Neuron (in vitro differentiated cells): ENCODE measurements around the gene PTPRM.

Experiments
- H2AFZ ChIP-seq: one replicate; pipeline ENCODE4 v1.6.1; 2013; ENCODE audit warnings: low read depth, mild to moderate bottlenecking, inconsistent platforms, low read length, moderate library complexity
- H3K27me3 ChIP-seq: one replicate; pipeline ENCODE4 v1.6.1; 2013; ENCODE audit warnings: low read length; ENCODE audit not compliant: insufficient read depth
- H3K36me3 ChIP-seq: one replicate; pipeline ENCODE4 v1.6.1; 2013; ENCODE audit warnings: low read length; ENCODE audit not compliant: insufficient read depth
- H3K4me1 ChIP-seq: one replicate; pipeline ENCODE4 v1.6.1; 2013; ENCODE audit warnings: low read length; ENCODE audit not compliant: insufficient read depth
- H3K4me3 ChIP-seq: 2 replicates; pipeline ENCODE4 v1.5.1; 2013; ENCODE audit warnings: mild to moderate bottlenecking, low read length, moderate library complexity
- H3K9me3 ChIP-seq: one replicate; pipeline ENCODE4 v1.6.1; 2013; ENCODE audit warnings: low read length

Gene PTPRM

DNA sequence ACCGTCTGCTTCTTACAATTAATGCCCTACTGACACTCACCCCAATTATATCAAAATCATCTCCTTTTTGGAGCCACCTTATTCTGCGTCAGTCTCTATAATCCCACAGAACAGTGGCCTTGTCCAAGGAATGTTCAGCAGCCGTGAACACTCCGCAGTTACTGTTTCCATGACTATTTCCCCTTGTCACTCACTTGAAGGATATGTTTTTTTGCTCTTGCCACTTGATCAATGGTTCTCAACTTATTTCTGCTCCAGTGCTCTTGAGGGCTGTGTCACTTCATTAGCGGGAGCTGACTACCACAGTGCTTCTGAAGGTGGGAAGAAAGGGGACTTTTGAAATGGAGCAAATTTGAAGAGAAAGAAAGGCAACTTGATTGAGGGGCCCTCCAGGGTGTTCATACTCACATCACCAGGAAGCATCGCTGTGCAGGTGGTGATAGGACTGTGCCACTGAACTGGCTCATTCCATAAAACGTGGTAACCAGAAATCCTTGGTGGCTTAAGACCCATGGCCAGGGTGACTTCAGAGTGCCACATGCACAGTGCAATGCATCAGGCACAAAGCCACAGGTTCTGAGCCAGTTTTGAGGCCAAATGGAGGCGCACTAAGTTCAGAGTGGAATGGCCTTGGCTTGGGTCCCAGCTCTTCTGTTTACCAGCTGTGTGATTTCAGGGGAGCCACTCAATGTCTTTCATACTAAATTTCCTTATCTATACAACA is 721.5 kb downstream of the PTPRM start:
- Histone ChIP-seq H3K36me3 (no peaks in the 10 kb centered on the region), H3K4me3 (no peak overlapping the region), H2AFZ (no peak overlapping the region), H3K27me3 (no peaks in the 10 kb centered on the region), H3K9me3 (no peaks in the 10 kb centered on the region), H3K4me1 (peaks cover 17% of the 10 kb centered on the region)

DNA sequence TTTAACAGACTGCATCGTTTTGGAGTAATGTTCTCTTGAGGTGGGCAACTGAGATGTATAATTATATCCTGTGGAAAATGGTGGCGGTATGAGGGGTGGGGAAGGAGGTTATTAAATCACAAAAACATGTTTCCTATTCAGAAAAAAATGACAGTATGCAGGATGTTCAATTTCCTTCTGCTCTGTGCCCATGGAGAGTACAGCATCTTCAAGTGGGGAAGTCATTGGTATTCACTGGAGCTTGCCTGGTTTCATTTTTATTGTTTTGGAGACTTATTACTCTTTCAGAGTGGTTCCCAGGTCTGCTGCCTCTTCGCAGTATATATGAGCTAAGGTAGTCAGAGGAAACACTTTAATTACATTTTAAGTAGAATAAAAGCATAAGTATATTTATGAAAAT is 723.3 kb downstream of the PTPRM start:
- H2AFZ ChIP-seq, result no peak overlapping the region
- no peaks in the 10 kb centered on the region for H3K27me3 ChIP-seq
- H3K4me1 ChIP-seq, result peaks cover 17% of the 10 kb centered on the region
- H3K4me3 ChIP-seq, result no peak overlapping the region
- no peaks in the 10 kb centered on the region for H3K36me3 ChIP-seq
- H3K9me3 ChIP-seq, result no peaks in the 10 kb centered on the region

DNA sequence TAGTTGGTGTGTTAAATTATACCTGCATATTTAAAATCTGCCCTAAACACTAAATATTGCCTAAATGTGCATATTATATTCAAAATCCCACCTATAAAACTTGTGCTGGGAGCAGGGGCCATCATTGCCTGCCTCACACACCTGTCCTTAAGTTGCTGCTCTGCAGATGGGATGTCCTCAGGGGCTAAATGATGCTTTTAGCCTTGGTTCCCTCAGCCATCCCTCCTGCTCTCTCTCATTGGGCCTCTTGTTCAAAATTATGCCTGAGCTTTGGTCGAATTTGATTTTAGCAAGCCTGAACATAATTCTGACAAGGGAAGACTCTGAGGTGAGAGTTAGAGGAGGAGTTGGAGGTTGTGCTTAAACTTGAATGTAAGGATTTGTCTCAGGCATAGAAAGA is 723.8 kb downstream of the PTPRM start:
- Histone ChIP-seq H3K36me3 (no peaks in the 10 kb centered on the region), H3K9me3 (no peaks in the 10 kb centered on the region), H3K4me1 (peaks cover 17% of the 10 kb centered on the region), H2AFZ (no peak overlapping the region), H3K4me3 (no peak overlapping the region), H3K27me3 (no peaks in the 10 kb centered on the region)

DNA sequence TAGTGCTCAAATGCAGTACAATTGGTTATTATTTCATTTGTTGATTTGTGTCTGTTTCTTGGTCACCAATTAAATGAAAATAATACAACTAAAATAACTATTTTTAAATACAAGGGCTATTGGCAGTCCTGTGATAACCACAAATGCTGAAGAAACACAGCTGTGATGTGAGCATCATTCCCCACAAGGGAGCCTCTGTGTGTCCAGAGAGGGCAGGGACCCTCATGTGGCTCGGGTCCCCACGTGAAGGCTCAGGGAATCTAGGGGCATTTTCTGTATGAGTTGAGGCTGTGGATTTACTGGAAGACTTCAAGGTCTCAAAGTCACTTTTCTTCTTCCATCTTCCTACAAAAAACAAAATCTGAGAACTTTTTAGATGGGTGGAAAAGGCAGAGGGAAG is 726.1 kb downstream of the PTPRM start:
- H3K36me3 ChIP-seq, result no peaks in the 10 kb centered on the region

DNA sequence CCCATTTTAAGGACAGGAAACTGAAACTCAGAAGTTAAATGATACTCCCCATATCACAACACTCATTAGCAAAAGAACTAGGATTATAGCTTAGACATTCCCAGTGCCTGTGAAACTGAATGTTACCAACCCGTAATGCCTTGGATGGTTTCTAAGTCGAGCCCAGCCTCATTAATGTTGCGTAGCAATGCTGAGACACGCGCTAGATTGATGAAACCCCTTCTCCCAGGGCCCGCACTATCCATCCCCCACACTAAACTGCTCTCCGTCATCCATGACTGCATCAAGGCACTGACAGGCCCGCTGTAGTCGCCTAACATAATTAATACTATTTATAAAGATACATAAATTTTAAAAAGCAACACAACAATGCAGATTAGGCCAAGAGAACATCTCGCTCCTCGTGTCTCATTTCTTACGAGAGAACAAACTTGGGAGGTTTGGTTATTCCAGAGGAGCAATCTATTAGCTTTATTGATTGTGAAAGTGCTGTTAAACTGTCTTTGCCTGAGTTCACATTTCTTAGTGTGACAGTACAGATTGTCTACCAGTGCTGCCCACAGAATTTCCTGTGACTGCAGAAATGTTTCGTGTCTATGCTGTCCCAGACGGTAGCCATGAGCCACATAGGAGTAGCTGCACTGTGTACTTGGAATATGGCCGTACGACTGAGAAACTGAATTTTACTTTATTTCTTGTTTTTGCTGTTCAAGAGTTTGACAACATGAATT is 729.9 kb downstream of the PTPRM start:
- Histone ChIP-seq H3K27me3 (no peaks in the 10 kb centered on the region), H3K9me3 (no peaks in the 10 kb centered on the region), H3K4me3 (no peak overlapping the region), H3K36me3 (no peaks in the 10 kb centered on the region), H2AFZ (no peak overlapping the region), H3K4me1 (no peaks in the 10 kb centered on the region)

More for the DNA sequence above, 726.1 kb downstream of the PTPRM start:
- Histone ChIP-seq H3K4me3 (no peak overlapping the region), H3K4me1 (peaks cover 14% of the 10 kb centered on the region), H3K9me3 (no peaks in the 10 kb centered on the region), H3K27me3 (no peaks in the 10 kb centered on the region), H2AFZ (no peak overlapping the region)

DNA sequence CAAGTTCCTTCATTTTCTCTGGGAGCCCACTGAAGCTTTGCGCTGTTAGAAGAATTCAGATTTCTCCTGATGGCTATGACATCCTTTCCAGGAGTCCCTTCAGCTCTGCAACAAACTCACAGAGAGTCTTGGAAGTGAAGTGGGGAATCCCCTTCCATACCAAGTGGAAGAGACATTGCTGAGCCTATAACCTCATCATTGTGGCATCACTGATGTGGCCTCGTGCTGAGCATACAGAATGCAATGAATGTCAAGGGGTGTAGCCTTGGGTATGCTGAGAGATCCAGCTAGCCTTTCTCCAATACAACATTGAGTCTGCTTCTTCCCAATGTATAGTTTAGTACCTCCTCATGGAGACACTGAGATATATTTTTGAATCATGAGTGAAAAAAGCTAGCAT is 731.1 kb downstream of the PTPRM start:
- no peaks in the 10 kb centered on the region for H3K4me1 ChIP-seq
- no peaks in the 10 kb centered on the region for H3K9me3 ChIP-seq
- H3K4me3 ChIP-seq, result no peak overlapping the region
- H2AFZ ChIP-seq, result no peak overlapping the region
- H3K27me3 ChIP-seq, result no peaks in the 10 kb centered on the region
- no peaks in the 10 kb centered on the region for H3K36me3 ChIP-seq

DNA sequence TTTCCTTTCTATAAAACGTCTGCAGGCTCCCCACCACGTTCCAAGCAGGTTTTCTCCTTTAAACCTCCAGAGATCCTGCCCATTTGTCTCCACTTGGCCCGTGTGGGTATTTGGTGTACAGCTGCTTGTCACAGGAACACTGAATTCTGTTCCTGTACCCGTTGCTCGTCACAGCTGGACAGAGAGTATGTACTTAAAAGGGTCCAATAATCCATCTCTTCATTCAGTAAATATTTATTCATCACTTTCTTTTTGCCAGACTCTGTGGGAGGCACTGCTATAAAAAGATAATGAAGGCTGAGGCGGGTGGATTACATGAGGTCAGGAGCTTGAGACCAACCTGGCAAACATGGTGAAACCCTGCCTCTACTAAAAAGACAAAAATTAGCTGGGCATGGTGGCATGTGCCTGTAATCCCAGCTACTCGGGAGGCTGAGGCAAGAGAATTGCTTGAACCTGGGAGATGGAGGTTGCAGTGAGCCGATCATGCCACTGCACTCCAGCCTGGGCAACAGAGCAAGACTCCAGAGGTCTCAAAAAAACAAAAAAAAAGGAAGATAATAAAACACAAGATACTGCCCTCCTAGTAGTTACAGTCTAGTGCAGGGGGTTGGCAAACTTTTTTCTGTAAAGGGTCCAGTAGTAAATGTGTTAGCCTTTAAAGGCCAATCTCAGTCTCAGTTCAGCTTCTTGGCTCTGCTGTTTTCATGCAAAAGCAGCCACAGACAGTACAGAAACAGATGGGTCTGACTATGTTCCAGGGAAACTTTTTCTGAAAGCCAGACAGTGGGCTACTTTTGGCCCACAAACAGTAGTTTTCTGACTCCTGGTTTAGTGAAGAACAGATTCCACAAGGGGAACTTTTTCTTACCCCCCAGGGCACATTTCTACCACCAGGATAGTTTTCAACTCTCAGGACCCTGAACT is 732.2 kb downstream of the PTPRM start:
- H2AFZ ChIP-seq, result no peak overlapping the region
- no peaks in the 10 kb centered on the region for H3K4me1 ChIP-seq
- no peaks in the 10 kb centered on the region for H3K9me3 ChIP-seq
- H3K4me3 ChIP-seq, result no peak overlapping the region
- no peaks in the 10 kb centered on the region for H3K36me3 ChIP-seq
- H3K27me3 ChIP-seq, result no peaks in the 10 kb centered on the region

DNA sequence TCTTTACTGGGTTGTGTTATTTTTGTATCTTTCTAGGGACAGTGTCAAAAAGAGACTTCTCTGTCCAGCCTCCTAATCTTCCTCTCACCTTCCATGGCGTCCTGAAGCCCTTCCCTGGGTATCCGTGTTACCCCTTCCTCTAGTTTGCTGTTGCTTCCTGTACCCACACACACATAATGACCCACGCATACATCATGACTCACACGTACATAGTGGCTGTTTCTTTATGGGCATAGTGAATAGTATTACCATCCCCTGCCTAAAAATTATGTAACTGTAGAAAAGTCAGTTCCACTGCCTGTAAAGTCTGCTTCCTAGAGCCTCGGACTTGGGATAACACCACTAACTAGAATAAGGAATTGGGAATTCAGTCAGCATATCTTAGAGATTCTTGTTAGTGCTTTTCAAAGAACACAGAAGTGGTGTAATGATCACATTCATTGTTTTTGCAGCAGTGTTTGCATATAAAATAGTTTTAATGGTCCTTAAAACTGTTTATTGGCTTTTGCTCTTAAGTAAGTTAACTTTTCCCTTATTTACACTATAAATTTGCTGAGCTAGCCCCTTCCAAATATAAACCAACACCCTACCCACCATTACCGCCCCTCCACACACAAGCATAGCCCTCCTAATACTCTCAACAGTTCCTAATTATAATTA is 733.8 kb downstream of the PTPRM start:
- no peaks in the 10 kb centered on the region for H3K4me1 ChIP-seq
- no peaks in the 10 kb centered on the region for H3K36me3 ChIP-seq
- H3K9me3 ChIP-seq, result no peaks in the 10 kb centered on the region
- no peaks in the 10 kb centered on the region for H3K27me3 ChIP-seq
- no peak overlapping the region for H3K4me3 ChIP-seq
- no peak overlapping the region for H2AFZ ChIP-seq

DNA sequence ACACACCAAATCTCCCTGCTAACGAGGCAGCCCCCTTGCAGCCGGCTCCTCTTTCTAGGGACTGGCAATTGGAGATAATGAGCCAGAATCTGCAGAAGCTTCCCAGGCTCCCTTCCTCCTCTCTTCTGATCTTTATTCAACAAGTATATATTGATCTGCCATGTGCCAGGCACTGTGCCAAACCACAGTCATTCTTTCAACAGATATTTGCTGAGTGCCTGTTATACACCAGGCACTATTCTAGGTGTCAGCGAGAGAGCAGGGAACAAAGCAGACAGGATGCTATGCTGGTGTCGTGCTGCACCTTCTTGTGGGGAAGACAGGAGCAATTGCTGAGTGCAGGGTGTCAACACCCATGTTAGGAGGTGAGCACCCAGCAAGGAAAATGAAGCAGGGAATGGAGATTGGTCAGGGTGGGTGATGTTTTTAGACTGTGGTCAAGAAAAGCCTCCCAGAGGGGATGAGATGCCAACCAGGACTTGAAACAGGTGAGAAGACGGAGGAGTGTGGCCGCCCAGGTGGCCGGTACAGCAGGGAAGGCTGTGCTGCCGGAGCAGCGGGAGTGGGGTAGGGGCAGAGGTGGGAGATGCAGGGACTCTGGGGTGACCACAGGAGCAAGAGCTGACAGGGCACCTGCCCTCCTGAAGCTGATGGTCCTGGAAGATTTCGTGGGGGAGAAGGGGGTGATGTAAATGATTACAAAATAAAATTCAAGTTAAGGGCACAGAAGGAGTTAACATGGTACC is 734.5 kb downstream of the PTPRM start:
- Histone ChIP-seq H3K36me3 (no peaks in the 10 kb centered on the region), H3K27me3 (no peaks in the 10 kb centered on the region), H3K9me3 (no peaks in the 10 kb centered on the region), H3K4me3 (no peak overlapping the region), H3K4me1 (no peaks in the 10 kb centered on the region), H2AFZ (no peak overlapping the region)

DNA sequence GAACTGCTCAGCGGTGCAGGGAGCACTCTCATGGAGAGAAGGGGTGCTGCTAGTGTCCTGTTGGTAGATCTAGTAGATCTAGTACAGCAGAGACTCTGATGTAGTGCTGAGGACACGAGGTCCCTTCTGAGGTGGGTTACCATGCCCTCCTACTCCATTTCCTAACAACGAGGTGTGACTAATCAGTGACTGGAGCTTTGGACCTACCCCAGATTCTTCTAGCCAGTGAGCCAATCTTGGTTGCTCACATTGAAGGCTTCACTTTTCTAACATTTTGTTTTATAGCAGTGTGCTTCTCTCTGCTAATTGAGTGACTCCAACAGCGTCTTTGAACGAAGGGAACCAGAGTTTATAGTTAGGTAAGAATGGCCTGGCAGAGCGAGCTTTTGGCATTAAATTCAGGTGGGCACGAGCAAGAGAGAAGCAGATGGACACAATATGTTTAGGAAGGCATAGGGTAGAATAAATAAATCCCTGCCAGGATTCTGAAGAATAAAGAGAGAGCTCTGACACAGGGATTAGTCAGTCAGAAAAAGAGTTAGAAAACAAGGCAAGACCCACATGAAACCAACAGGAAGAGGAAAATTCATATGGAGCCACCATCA is 736.1 kb downstream of the PTPRM start:
- no peak overlapping the region for H2AFZ ChIP-seq
- H3K27me3 ChIP-seq, result no peaks in the 10 kb centered on the region
- H3K4me3 ChIP-seq, result no peak overlapping the region
- H3K9me3 ChIP-seq, result no peaks in the 10 kb centered on the region
- H3K36me3 ChIP-seq, result no peaks in the 10 kb centered on the region
- H3K4me1 ChIP-seq, result no peaks in the 10 kb centered on the region

DNA sequence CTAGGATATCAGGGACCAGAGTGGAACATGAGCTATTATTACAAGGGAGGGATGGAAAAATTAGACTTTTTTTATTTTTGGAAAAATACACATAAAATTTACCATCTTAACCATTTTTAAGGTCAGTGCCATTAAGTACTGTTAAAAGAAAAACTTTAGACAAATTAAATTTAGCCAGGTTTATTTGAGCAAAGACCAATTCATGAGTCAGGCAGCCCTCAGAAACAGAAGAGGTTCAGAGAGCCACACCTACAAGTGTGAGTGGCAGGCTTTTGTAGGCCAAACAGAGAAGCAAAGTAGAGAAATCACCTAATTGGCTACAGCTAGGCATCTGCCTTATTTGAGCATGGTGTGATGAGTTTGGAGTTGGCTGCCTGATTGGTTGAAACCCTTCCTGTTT is 740.8 kb downstream of the PTPRM start:
- Histone ChIP-seq H2AFZ (no peak overlapping the region), H3K4me1 (no peaks in the 10 kb centered on the region), H3K36me3 (no peaks in the 10 kb centered on the region), H3K27me3 (no peaks in the 10 kb centered on the region), H3K4me3 (no peak overlapping the region), H3K9me3 (no peaks in the 10 kb centered on the region)

DNA sequence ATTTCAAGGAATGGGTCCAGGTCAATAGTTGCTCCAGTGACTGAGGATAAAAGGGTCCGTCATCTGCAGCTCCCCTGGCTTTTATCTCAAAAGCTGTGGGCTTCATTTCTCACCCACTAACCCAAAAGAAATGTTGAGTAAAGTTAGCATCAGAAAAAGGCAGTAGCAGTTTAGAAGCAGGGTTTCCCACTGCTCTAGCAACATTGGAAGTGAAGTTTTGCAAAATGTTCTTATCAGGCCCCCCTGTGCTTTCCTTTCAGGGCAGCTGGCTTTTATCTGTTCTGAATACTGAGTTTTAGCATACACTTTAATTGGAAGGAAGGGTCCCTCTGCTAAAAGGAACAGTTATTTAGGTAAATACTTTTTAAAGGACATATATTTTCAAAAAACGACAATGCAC is 745.9 kb downstream of the PTPRM start:
- Histone ChIP-seq H3K4me3 (no peak overlapping the region), H3K9me3 (no peaks in the 10 kb centered on the region), H2AFZ (no peak overlapping the region), H3K36me3 (no peaks in the 10 kb centered on the region), H3K4me1 (no peaks in the 10 kb centered on the region), H3K27me3 (no peaks in the 10 kb centered on the region)
